Tibial nerve (tissue), 4 donors: ENCODE results near the gene AGXT.

ENCODE experiments used
- CTCF ChIP-seq, 5 experiments: fragments of 200-600 bp in 3 of 5; fragments of 450-650 bp in 2 of 5; sonication (generic) in 3 of 5; IDR thresholded peaks; one replicate each; pipeline ENCODE4 v1.5.1; 2016 to 2019; ENCODE audit warnings: antibody characterized with exemption in 5 of 5, mild to moderate bottlenecking in 3 of 5, moderate library complexity in 2 of 5
- EP300 ChIP-seq, 2 donors: sonication (generic); formaldehyde crosslinking; IDR thresholded peaks; one replicate each; pipeline ENCODE4 v1.6.1; 2017; ENCODE audit warnings: antibody characterized with exemption in 2 of 2, mild to moderate bottlenecking in 1 of 2
- POLR2A ChIP-seq, 2 donors: fragments of 450-650 bp; IDR thresholded peaks; one replicate each; pipeline ENCODE4 v1.6.1; 2017; ENCODE audit warnings: antibody characterized with exemption in 2 of 2, mild to moderate bottlenecking in 2 of 2, moderate library complexity in 2 of 2

DNA sequence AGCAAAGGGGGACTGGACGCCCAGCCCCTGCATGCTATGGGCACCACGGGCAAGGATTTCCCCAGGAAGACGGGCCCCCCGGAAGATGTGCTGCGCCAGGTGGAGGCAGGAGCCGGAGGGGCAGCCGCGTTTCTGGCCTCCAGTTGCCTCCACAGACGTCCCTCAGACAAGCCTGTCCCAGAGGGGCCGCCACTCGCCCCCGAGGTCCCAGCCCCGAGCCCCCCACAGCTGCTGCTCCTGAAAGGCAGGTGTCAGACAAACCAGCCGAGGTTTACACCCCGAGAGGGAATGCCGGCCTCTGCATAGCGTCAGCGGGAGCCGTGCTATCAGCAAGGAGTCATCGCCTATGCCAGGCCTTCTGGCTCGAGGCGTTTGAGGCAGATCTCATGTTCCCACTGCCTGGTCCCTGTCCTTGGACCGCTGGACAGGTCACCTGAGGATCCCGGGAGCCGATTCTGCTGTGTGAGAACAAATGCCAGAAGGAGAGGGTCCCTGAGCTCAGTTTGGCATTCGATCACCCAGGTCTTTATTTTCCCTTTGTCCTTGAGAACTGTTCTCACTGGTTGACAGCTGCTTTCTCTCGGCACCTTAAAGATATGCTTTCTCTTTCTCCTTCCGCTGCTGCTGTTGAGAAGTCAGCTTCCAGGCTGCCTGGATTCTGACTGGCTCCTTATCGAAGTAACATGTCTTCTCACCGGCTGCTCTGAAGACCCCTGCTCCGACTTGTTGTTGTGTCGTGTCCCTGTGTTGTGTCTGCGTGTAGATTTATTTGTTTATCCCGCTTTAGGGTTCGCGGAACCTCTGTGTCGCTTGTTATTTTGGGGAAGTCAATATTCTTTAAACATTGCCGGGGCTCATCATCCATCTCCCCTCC lies 58.1 kb downstream of the AGXT start:
- TF ChIP-seq CTCF (IDR thresholded peaks at IDR 0.05) = no peak
- no peak for TF ChIP-seq EP300 (IDR thresholded peaks at IDR 0.05)
- no peak for TF ChIP-seq POLR2A (IDR thresholded peaks at IDR 0.05)
